ACC112 (cell line): ENCODE results near the gene ZNF302.
"Not testable (repeated sequence)": the region's sequence is repeated elsewhere in the genome, so short reads cannot be mapped to it uniquely, and the experiment has no call there.

ENCODE experiments used
- H2AFZ ChIP-seq: fragments of 200-600 bp; sonication (generic); one replicate; pipeline ENCODE4 v1.6.0; 2017; ENCODE audit warnings: antibody characterized with exemption, low read length; ENCODE audit not compliant: unreplicated experiment
- H3K27ac ChIP-seq: fragments of 200-600 bp; sonication (generic); 2 replicates; pipeline ENCODE4 v1.5.1; 2014; ENCODE audit warnings: low read depth, mild to moderate bottlenecking, antibody characterized with exemption, low read length, moderate library complexity
- H3K27me3 ChIP-seq: fragments of 200-600 bp; sonication (generic); 2 replicates; pipeline ENCODE4 v1.6.1; 2014; ENCODE audit warnings: mild to moderate bottlenecking, antibody characterized with exemption, low read length, moderate library complexity, mixed read lengths; ENCODE audit not compliant: insufficient read depth
- H3K36me3 ChIP-seq: fragments of 200-600 bp; sonication (generic); 2 replicates; pipeline ENCODE4 v1.6.1; 2016; ENCODE audit warnings: mild to moderate bottlenecking, antibody characterized with exemption, low read length, moderate library complexity, mixed read lengths; ENCODE audit not compliant: insufficient read depth
- H3K4me1 ChIP-seq: fragments of 200-600 bp; sonication (generic); one replicate; pipeline ENCODE4 v1.6.1; 2016; ENCODE audit warnings: low read length, mixed read lengths; ENCODE audit not compliant: insufficient read depth, unreplicated experiment, control insufficient read depth
- H3K4me3 ChIP-seq: fragments of 200-600 bp; sonication (generic); 2 replicates; pipeline ENCODE4 v1.5.1; 2014; ENCODE audit warnings: mild to moderate bottlenecking, low read depth, low read length
- H3K79me2 ChIP-seq: fragments of 200-600 bp; sonication (generic); one replicate; pipeline ENCODE4 v1.6.0; 2016; ENCODE audit warnings: low read length; ENCODE audit not compliant: control insufficient read depth, unreplicated experiment, insufficient read depth

ZNF302 gene

GRCh38 chr19:34661357-34661756, 16.1 kb upstream of the ZNF302 start:
- Histone ChIP-seq H3K4me3 (no peak overlapping the region), H3K27me3 (no peaks in the 10 kb centered on the region), H3K27ac (no peak overlapping the region), H3K4me1 (no peaks in the 10 kb centered on the region), H2AFZ (no peak overlapping the region), H3K36me3 (no peaks in the 10 kb centered on the region), H3K79me2 (no peaks in the 10 kb centered on the region)

- no peaks in the 10 kb centered on the region for H3K36me3 ChIP-seq
- H3K4me1 ChIP-seq, result peaks cover 4% of the 10 kb centered on the region
- no peak overlapping the region for H2AFZ ChIP-seq
- no peaks in the 10 kb centered on the region for H3K27me3 ChIP-seq
- no peak overlapping the region for H3K4me3 ChIP-seq
- no peak overlapping the region for H3K27ac ChIP-seq
- no peaks in the 10 kb centered on the region for H3K79me2 ChIP-seq
Observed at GRCh38 chr19:34662919-34663318, 14.6 kb upstream of the ZNF302 start.

GRCh38 chr19:34664168-34664567, 13.3 kb upstream of the ZNF302 start:
- H3K36me3 ChIP-seq, result no peaks in the 10 kb centered on the region
- H3K4me1 ChIP-seq, result peaks cover 4% of the 10 kb centered on the region
- no peak overlapping the region for H2AFZ ChIP-seq
- no peaks in the 10 kb centered on the region for H3K79me2 ChIP-seq
- no peak overlapping the region for H3K4me3 ChIP-seq
- no peaks in the 10 kb centered on the region for H3K27me3 ChIP-seq
- no peak overlapping the region for H3K27ac ChIP-seq

GRCh38 chr19:34664870-34665269, 12.6 kb upstream of the ZNF302 start:
- Histone ChIP-seq H3K27me3 (no peaks in the 10 kb centered on the region), H2AFZ (no peak overlapping the region), H3K79me2 (no peaks in the 10 kb centered on the region), H3K4me1 (peaks cover 4% of the 10 kb centered on the region), H3K27ac (no peak overlapping the region), H3K36me3 (no peaks in the 10 kb centered on the region), H3K4me3 (no peak overlapping the region)

- not testable (repeated sequence) for H3K4me1 ChIP-seq, H3K27ac ChIP-seq, H3K79me2 ChIP-seq, H3K27me3 ChIP-seq, H3K4me3 ChIP-seq, H2AFZ ChIP-seq, H3K36me3 ChIP-seq
Observed at GRCh38 chr19:34665275-34665674, 12.2 kb upstream of the ZNF302 start.

GRCh38 chr19:34666200-34666957, 11.1 kb upstream of the ZNF302 start:
- H3K27ac ChIP-seq, result no peak overlapping the region
- no peaks in the 10 kb centered on the region for H3K27me3 ChIP-seq
- H3K36me3 ChIP-seq, result no peaks in the 10 kb centered on the region
- no peak overlapping the region for H2AFZ ChIP-seq
- H3K4me3 ChIP-seq, result no peak overlapping the region
- H3K79me2 ChIP-seq, result no peaks in the 10 kb centered on the region
- peaks cover 4% of the 10 kb centered on the region for H3K4me1 ChIP-seq

GRCh38 chr19:34666958-34667265, 10.6 kb upstream of the ZNF302 start:
- no peak overlapping the region for H3K27ac ChIP-seq
- H3K36me3 ChIP-seq, result no peaks in the 10 kb centered on the region
- no peaks in the 10 kb centered on the region for H3K27me3 ChIP-seq
- H3K79me2 ChIP-seq, result no peaks in the 10 kb centered on the region
- peak overlapping the region; percentile 71 for H3K4me3 ChIP-seq
- peaks cover 4% of the 10 kb centered on the region for H3K4me1 ChIP-seq
- H2AFZ ChIP-seq, result peak overlapping the region; percentile 78

- Histone ChIP-seq H3K4me3 (peak overlapping the region; percentile 71), H2AFZ (peak overlapping the region; percentile 78), H3K79me2 (no peaks in the 10 kb centered on the region), H3K27ac (peak overlapping the region; percentile 48; the same call in 1 of the 2 replicates), H3K36me3 (no peaks in the 10 kb centered on the region), H3K4me1 (peaks cover 4% of the 10 kb centered on the region), H3K27me3 (no peaks in the 10 kb centered on the region)
Observed at GRCh38 chr19:34667349-34668076, 10.0 kb upstream of the ZNF302 start.

- not testable (repeated sequence) for H3K27ac ChIP-seq, H3K36me3 ChIP-seq, H2AFZ ChIP-seq, H3K4me3 ChIP-seq, H3K79me2 ChIP-seq, H3K27me3 ChIP-seq, H3K4me1 ChIP-seq
Observed at GRCh38 chr19:34668077-34668689, 9.3 kb upstream of the ZNF302 start.

- not testable (repeated sequence) for H3K4me1 ChIP-seq, H3K36me3 ChIP-seq, H3K27ac ChIP-seq, H3K79me2 ChIP-seq, H3K27me3 ChIP-seq, H2AFZ ChIP-seq, H3K4me3 ChIP-seq
Observed at GRCh38 chr19:34668690-34669089, 8.8 kb upstream of the ZNF302 start.

- Histone ChIP-seq H3K4me1 (peaks cover 4% of the 10 kb centered on the region), H3K36me3 (no peaks in the 10 kb centered on the region), H3K27ac (no peak overlapping the region), H3K27me3 (no peaks in the 10 kb centered on the region), H3K79me2 (no peaks in the 10 kb centered on the region), H3K4me3 (no peak overlapping the region), H2AFZ (no peak overlapping the region)
Observed at GRCh38 chr19:34669305-34669704, 8.2 kb upstream of the ZNF302 start.
